ENCODE measurements around the gene STXBP1.

The STXBP1 gene

DNA sequence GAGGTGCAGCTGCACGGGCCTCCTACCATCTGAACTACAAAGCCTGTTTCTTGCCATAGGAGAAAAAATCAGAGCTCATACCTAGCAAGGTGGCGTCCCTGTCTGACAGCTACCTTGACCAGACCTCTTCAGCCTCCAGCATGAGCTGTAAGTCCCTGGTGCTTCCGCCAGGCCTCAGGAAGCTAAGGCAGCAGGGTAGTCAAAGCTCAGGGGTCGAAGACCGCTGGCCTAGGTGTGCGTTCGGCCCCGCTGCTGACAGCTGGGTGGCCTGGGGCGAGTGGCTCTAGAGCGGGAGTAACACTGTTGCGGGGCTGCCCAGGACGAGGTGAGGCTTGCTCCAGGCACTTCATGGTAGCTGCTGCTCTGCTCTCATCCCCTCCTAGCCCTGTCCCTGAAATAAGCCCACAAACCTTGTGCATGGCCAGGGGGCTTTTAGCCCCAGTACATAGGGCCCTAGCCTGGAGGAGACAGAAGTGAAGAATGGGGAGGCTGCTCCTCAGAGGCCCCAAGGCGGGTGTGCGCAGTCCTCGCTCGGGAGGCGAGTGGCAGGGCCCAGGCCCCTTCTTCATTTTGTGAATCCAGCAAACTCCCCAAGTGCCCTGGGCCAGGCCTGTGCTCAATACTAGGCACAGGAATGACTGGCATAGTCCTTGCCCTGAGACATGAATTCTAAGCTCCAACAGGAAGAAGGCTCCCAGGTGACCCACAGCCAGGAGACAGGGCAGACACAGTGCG is 117.6 kb downstream of the STXBP1 start:
- Histone ChIP-seq H3K36me3 (ENCODE audit: insufficient read depth, low read length) (no peaks in the 10 kb centered on the region), H3K9me3 (ENCODE audit: low read length) (no peaks in the 10 kb centered on the region), H3K27me3 (ENCODE audit: insufficient read depth, low read length) (no peaks in the 10 kb centered on the region), H2AFZ (ENCODE audit: low read depth, low read length) (no peak overlapping the region), H3K4me1 (ENCODE audit: insufficient read depth, low read length) (peaks cover 5% of the 10 kb centered on the region), H3K4me3 (ENCODE audit: low read length) (no peak overlapping the region)

DNA sequence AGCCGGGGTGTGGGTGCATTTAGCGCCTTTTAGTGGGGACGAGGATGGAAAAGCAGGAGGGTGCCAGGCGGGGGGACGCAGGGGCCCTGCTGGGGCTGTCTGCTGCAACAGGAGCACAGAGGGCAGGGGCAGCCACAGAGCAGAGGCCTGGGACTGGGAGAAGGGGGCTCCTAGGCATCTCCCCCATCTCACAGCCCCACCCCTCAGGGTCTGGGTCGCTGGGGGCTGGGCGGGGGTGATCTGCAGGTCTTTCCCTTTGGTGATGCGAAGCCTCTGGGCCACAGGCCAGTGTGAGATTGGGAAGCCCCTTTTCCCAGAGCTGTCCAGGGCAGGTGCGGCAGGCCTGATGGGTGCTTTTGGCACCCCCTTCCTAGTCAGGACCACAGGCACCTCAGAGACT is 118.2 kb downstream of the STXBP1 start:
- H2AFZ ChIP-seq (ENCODE audit: low read depth, low read length) = no peak overlapping the region

DNA sequence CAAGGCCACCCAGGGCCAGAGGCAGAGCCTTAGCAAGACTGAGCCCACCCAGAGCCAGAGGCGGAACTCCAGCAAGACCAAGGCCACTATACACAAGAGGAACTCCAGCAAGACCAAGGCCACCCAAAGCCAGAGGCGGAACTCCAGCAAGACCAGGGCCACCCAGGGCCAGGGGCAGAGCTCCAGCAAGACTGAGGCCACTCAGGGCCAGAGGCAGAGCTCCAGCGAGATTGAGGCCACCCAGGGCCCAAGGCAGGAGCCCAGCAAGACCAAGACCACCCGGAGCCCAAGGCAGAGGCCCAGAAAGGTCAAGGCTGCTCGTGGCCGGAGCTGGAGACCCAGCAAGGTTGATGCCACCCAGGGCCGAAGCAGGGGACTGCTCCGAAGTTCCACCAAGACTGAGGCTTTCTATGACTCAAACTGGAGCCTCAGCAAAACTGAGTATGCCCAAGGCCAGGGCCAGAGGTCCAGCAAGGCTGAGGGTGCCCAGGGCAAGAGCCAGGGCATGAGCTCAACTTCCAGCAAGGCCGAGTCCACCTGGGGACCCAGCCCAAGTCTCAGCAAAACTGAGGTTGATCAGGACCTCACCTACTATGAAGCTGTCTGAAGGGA is 118.8 kb downstream of the STXBP1 start:
- H3K4me1 ChIP-seq (ENCODE audit: insufficient read depth, low read length) = peaks cover 10% of the 10 kb centered on the region
- no peak overlapping the region for H2AFZ ChIP-seq (ENCODE audit: low read depth, low read length)
- H3K4me3 ChIP-seq (ENCODE audit: low read length) = no peak overlapping the region
- no peaks in the 10 kb centered on the region for H3K27me3 ChIP-seq (ENCODE audit: insufficient read depth, low read length)
- H3K9me3 ChIP-seq (ENCODE audit: low read length) = no peaks in the 10 kb centered on the region
- H3K36me3 ChIP-seq (ENCODE audit: insufficient read depth, low read length) = no peaks in the 10 kb centered on the region

More for the DNA sequence above, 118.2 kb downstream of the STXBP1 start:
- H3K4me3 ChIP-seq (ENCODE audit: low read length) = no peak overlapping the region
- H3K27me3 ChIP-seq (ENCODE audit: insufficient read depth, low read length) = no peaks in the 10 kb centered on the region
- no peaks in the 10 kb centered on the region for H3K9me3 ChIP-seq (ENCODE audit: low read length)
- H3K36me3 ChIP-seq (ENCODE audit: insufficient read depth, low read length) = no peaks in the 10 kb centered on the region
- peaks cover 5% of the 10 kb centered on the region for H3K4me1 ChIP-seq (ENCODE audit: insufficient read depth, low read length)

DNA sequence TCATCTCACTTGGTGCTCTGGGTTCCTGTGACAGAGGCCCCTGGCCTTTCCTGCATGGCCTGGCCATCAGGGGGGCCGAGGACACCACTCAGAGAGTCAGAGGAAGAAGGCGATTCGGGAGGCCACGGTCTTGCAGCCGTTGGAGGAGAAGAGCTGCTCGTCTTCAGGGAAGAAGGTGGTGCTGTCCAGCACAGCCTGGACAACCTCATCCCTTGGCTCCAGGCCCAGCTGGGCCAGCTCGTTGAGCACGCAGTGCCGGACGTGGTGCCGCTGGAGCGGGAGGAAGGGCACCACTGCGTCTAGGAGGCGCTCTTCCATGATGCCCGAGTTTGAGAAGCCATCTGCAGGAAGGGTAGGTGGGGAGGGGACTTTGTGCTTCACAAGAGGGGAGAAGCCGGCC is 119.9 kb downstream of the STXBP1 start:
- no peaks in the 10 kb centered on the region for H3K27me3 ChIP-seq (ENCODE audit: insufficient read depth, low read length)
- no peak overlapping the region for H3K4me3 ChIP-seq (ENCODE audit: low read length)
- peaks cover 14% of the 10 kb centered on the region for H3K4me1 ChIP-seq (ENCODE audit: insufficient read depth, low read length)
- H3K9me3 ChIP-seq (ENCODE audit: low read length) = no peaks in the 10 kb centered on the region
- no peaks in the 10 kb centered on the region for H3K36me3 ChIP-seq (ENCODE audit: insufficient read depth, low read length)
- no peak overlapping the region for H2AFZ ChIP-seq (ENCODE audit: low read depth, low read length)

DNA sequence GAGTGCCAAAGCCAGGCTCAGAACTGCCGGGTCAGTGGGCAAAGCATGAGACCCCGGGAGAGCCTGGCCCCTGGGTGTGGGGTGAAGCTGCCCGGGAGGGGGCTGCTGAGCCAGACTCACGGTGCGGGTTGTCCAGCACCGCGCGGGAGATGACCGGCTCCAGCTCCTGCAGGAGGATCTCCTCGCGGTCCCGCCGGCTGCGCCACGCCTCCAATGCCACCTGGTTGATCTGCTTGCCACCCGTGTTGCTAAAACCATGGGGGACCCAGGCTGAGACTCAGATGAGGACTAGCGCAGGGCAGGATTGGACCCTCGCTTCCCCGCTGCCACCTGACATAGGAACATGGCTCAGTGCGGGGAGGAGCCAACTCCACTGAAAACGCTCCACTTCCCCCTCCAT is 120.4 kb downstream of the STXBP1 start:
- Histone ChIP-seq H3K9me3 (ENCODE audit: low read length) (no peaks in the 10 kb centered on the region), H3K27me3 (ENCODE audit: insufficient read depth, low read length) (no peaks in the 10 kb centered on the region), H2AFZ (ENCODE audit: low read depth, low read length) (no peak overlapping the region), H3K36me3 (ENCODE audit: insufficient read depth, low read length) (no peaks in the 10 kb centered on the region), H3K4me1 (ENCODE audit: insufficient read depth, low read length) (peaks cover 14% of the 10 kb centered on the region), H3K4me3 (ENCODE audit: low read length) (no peak overlapping the region)

DNA sequence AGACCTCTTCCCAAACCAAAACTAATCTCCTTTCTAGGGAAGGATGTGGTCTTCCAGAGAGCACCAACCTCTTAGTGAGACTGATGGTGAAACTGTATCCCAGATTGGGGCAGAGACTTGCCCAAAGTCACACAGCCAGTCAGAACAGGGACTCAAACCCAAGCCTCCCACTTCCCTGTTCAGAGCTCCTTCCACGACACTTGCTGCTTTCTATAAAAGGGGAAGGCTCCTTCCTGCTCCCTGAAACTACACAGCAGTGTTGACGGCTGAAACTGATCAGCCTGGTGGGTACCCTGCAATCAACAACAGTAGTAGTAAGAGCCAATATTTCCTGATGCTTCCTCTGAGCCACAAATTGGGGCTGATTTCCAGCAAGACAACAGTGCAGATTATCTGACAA is 121.5 kb downstream of the STXBP1 start:
- Histone ChIP-seq H3K27me3 (ENCODE audit: insufficient read depth, low read length) (no peaks in the 10 kb centered on the region), H3K4me1 (ENCODE audit: insufficient read depth, low read length) (peaks cover 14% of the 10 kb centered on the region), H2AFZ (ENCODE audit: low read depth, low read length) (no peak overlapping the region), H3K36me3 (ENCODE audit: insufficient read depth, low read length) (no peaks in the 10 kb centered on the region), H3K4me3 (ENCODE audit: low read length) (no peak overlapping the region), H3K9me3 (ENCODE audit: low read length) (no peaks in the 10 kb centered on the region)

DNA sequence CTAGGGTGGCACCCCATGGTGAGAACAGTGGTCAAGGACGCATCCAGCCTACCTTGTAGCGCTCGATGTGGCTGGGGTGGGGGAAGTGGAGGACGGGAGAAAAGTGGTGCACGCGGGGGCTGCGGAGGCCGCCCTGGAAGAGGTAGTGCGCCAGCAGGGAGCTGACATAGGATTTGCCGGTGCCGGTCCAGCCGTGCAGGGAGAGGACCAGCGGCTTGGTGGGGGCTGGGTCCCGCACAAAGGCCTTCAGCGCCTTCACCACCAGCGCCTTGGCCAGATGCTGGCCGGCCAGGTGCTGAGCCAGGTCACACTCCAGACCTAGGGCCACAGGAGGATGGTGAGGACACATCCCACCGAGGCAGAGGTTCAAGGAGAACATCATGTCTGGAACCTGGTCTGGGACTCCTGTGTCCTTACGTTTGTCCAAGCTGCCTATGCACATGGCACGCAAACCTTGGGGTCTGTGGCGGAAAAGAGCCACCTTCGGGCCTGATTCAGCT is 122.2 kb downstream of the STXBP1 start:
- no peaks in the 10 kb centered on the region for H3K9me3 ChIP-seq (ENCODE audit: low read length)
- no peaks in the 10 kb centered on the region for H3K27me3 ChIP-seq (ENCODE audit: insufficient read depth, low read length)
- H3K4me3 ChIP-seq (ENCODE audit: low read length) = peak overlapping the region; percentile 63
- H3K4me1 ChIP-seq (ENCODE audit: insufficient read depth, low read length) = peaks cover 14% of the 10 kb centered on the region
- H2AFZ ChIP-seq (ENCODE audit: low read depth, low read length) = no peak overlapping the region
- no peaks in the 10 kb centered on the region for H3K36me3 ChIP-seq (ENCODE audit: insufficient read depth, low read length)

DNA sequence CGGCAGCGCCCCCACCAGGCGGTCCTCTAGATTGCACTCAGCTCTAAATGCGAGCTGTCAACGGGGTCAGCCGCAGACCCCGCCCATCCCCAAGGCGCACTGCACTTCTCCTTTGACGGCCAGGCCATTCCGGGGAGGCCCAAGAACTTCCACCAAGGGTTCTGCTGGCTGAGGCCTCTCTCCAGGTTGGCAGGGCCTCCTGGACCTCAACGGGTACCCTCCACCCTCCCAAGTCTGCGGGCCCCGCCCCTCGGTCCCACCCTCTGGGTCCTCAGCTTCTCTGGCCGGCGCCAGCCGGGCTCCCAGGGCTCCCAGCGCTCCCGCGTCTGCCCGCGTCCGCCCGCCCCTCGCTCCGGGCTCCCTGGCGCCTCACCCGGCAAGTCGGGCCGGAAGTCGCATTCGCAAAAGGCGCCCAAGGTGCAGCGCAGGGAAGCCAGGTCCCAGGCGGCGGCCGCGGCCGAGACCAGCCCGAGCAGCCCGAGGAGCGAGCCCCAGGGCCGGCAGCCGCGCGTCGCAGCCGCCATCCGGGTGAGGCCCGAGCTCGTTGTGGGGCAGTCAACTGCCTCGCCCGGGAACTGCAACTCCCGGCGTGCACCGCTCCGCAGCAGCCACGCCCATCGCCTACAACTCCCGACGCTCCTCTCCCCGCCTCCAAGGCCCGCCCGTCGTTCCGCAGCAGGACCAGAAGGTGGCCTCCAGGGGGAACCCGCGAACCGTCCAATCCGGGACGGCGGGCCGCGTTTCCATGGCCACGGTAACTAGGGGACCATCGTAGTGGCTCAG is 122.9 kb downstream of the STXBP1 start, which contains the start of gene TOR2A:
TOR2A (minus strand) TSS at position 548 of the 783 bp plus-strand sequence; CDS start at position 524, 24 bp downstream.
- H3K9me3 ChIP-seq (ENCODE audit: low read length) = no peaks in the 10 kb centered on the region
- peak within 1 kb of the TSS; percentile 63 for H3K4me3 ChIP-seq (ENCODE audit: low read length)
- no peaks in the 10 kb centered on the region for H3K36me3 ChIP-seq (ENCODE audit: insufficient read depth, low read length)
- peaks cover 14% of the 10 kb centered on the region for H3K4me1 ChIP-seq (ENCODE audit: insufficient read depth, low read length)
- H3K27me3 ChIP-seq (ENCODE audit: insufficient read depth, low read length) = no peaks in the 10 kb centered on the region
- peak within 1 kb of the TSS; percentile 86 for H2AFZ ChIP-seq (ENCODE audit: low read depth, low read length)

DNA sequence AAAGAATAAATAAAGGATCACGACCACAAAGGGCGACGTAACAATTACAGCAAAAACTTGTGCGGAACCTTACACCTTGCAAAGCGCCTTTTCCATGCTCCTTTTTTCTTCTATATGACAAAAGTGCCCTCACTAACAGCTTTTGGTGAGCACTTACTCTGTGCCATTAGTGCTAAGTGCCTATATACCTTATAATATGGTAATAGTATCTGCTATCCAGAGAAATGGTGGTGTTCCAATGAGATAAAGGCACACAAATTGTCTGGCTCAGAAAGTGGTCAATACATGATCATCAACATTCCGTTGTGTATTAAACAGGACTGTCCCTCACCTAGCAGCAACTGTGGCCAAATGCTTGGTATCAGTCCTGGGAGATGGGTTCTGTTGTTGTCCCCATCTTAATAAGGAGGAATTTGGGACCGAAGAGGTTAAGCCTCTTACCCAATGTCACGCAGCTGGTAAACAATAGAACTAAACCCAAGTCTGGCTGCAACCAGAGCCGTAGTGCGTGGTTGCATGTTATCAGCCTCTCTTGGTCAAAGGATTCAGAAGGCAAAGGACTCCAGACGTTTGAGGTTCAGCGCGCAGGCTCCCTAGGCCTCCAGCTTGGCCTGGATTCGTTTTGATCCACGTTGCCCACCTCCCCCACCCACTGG is 123.6 kb downstream of the STXBP1 start:
- peak overlapping the region; percentile 13 for H2AFZ ChIP-seq (ENCODE audit: low read depth, low read length)
- peak overlapping the region; percentile 23 for H3K4me3 ChIP-seq (ENCODE audit: low read length)
- no peaks in the 10 kb centered on the region for H3K27me3 ChIP-seq (ENCODE audit: insufficient read depth, low read length)
- peaks cover 14% of the 10 kb centered on the region for H3K4me1 ChIP-seq (ENCODE audit: insufficient read depth, low read length)
- no peaks in the 10 kb centered on the region for H3K36me3 ChIP-seq (ENCODE audit: insufficient read depth, low read length)
- H3K9me3 ChIP-seq (ENCODE audit: low read length) = no peaks in the 10 kb centered on the region

DNA sequence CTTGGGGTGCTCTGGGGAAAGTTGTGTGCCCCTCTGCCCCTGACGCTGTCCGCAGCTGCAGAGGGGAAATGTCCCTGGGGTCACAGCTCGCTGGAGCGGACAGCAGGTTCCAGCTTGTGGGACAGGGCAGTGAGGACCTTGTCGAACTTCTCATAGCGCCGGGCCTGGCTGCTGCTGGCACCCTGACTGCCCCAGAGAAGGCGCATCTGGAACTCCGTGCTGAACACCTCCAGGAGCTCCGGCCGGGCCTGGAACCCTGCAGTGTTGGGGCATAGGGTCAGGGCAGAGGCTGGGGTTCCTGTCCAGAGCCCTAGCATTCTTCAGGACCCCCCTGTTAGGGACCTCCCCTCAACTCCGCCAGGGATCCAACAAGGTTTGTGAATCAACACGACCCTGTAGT is 126.6 kb downstream of the STXBP1 start:
- H3K4me3 ChIP-seq (ENCODE audit: low read length) = no peak overlapping the region
- H3K4me1 ChIP-seq (ENCODE audit: insufficient read depth, low read length) = peaks cover 26% of the 10 kb centered on the region
- no peaks in the 10 kb centered on the region for H3K27me3 ChIP-seq (ENCODE audit: insufficient read depth, low read length)
- H2AFZ ChIP-seq (ENCODE audit: low read depth, low read length) = no peak overlapping the region
- no peaks in the 10 kb centered on the region for H3K9me3 ChIP-seq (ENCODE audit: low read length)
- no peaks in the 10 kb centered on the region for H3K36me3 ChIP-seq (ENCODE audit: insufficient read depth, low read length)

DNA sequence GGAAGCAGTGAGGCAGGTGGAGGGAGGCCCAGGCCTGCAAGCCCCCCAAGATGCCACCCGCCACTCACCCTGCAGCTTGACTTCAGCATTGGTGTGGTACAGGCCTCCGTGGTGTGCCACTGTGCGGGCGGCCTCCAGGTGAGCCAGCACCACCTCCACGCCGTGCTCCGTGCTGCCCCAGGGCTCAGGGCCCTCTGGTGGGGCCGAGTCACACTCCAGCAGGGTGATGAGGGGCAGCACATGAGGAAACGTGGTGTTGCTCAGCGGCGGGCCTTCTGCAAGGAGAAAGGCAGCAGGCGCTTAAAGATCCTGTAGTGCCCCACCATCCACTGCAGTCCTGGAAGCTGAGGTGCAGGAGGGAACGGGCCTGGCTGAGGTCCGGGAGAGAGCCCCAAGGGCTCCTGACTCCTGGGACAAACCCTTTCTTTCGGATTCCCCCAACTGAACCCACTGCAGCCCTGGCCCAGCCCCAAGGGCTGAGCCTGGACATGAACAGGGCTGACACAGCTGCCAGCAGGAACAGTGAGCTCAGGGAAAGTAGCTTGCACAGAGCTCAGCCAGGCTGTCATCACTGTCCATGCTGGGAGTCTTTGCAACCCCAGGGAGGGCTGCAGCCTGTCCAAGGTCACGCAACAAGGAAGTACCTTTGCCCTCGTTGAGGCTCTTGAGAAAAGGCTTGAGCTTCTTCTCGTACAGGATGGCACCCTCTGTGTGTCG is 127.7 kb downstream of the STXBP1 start:
- H3K27me3 ChIP-seq (ENCODE audit: insufficient read depth, low read length) = no peaks in the 10 kb centered on the region
- H3K36me3 ChIP-seq (ENCODE audit: insufficient read depth, low read length) = no peaks in the 10 kb centered on the region
- H2AFZ ChIP-seq (ENCODE audit: low read depth, low read length) = no peak overlapping the region
- H3K9me3 ChIP-seq (ENCODE audit: low read length) = no peaks in the 10 kb centered on the region
- H3K4me3 ChIP-seq (ENCODE audit: low read length) = no peak overlapping the region
- peaks cover 23% of the 10 kb centered on the region for H3K4me1 ChIP-seq (ENCODE audit: insufficient read depth, low read length)

DNA sequence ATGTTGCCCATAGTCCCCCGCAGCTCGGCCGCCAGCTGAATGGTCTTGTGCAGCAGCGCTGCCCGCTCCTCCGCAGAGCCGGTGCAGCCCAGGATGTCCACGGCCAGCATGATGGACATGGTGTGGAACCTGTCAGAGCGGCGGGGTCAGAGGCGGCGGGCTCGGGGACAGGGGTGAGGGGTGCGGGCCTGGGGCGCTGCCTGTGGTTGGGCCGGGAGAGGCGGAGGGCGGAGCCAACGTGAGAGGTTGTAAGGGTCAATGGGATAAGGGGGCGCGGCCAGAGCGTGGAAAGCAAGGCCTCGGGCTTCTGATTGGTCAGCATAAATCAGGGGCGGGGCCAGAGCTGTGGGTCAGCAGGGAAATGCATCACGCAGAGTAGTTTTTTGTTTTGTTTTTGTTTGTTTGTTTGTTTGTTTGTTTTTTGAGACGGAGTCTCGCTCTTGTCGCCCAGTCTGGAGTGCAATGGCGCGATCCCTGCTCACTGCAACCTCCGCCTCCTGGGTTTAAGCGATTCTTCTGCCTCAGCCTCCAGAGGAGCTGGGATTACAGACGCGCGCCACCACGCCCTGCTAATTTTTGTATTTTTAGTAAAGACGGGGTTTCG is 129.9 kb downstream of the STXBP1 start:
- Histone ChIP-seq H3K27me3 (ENCODE audit: insufficient read depth, low read length) (no peaks in the 10 kb centered on the region), H3K4me1 (ENCODE audit: insufficient read depth, low read length) (peaks cover 14% of the 10 kb centered on the region), H3K4me3 (ENCODE audit: low read length) (peak overlapping the region; percentile 38), H3K36me3 (ENCODE audit: insufficient read depth, low read length) (no peaks in the 10 kb centered on the region), H3K9me3 (ENCODE audit: low read length) (no peaks in the 10 kb centered on the region), H2AFZ (ENCODE audit: low read depth, low read length) (peak overlapping the region; percentile 28)
